Kidney (tissue), 14 donors: ENCODE results near the gene DNAJC18. TPM values are rescaled to one million over a fixed set of nuclear protein-coding genes. Genes with fewer than 3 reads are reported as not detected.
"Not testable (repeated sequence)": the region's sequence is repeated elsewhere in the genome, so short reads cannot be mapped to it uniquely, and the experiment has no call there.

Source experiments
- DNase-seq, 5 donors: peaks; one replicate each; pipeline ENCODE4 v3.0.0-alpha.2; 2013 to 2020
- FAIRE-seq: peaks from 2 replicates; lab custom pipeline; 2012; peaks lifted over from hg19 to GRCh38; lab: Jason Lieb, UNC
- H3K27ac ChIP-seq, 2 donors: one replicate each; pipeline ENCODE4 v1.7.0; 2013; ENCODE audit warnings: low read depth in 2 of 2, low read length in 2 of 2, inconsistent platforms in 1 of 2
- H3K27me3 ChIP-seq: one replicate; pipeline ENCODE4 v1.7.1; 2013; ENCODE audit warnings: low read length, inconsistent platforms; ENCODE audit not compliant: control insufficient read depth, insufficient read depth
- H3K36me3 ChIP-seq, 3 donors: one replicate each; pipeline versions ENCODE4 v1.7.0 to v1.7.1; 2013; ENCODE audit warnings: low read length in 3 of 3, control low read depth in 1 of 3, inconsistent platforms in 1 of 3; ENCODE audit not compliant: insufficient read depth in 3 of 3, control insufficient read depth in 2 of 3
- H3K4me1 ChIP-seq, 3 donors: one replicate each; pipeline versions ENCODE4 v1.7.0 to v1.7.1; 2013; ENCODE audit warnings: low read length in 3 of 3, inconsistent platforms in 1 of 3, low read depth in 1 of 3; ENCODE audit not compliant: control insufficient read depth in 2 of 3, insufficient read depth in 2 of 3
- H3K4me3 ChIP-seq, 3 donors: one replicate each; pipeline versions ENCODE4 v1.7.0 to v1.8.1; 2013; ENCODE audit warnings: low read length in 3 of 3, control low read depth in 1 of 3, inconsistent platforms in 1 of 3
- H3K9ac ChIP-seq, 3 donors: one replicate each; pipeline versions ENCODE4 v1.7.0 to v1.7.1; 2013; ENCODE audit warnings: low read length in 3 of 3, control low read depth in 1 of 3, inconsistent platforms in 1 of 3
- H3K9me3 ChIP-seq, 3 donors: one replicate each; pipeline versions ENCODE4 v1.7.0 to v1.7.1; 2013; ENCODE audit warnings: low read length in 3 of 3, control low read depth in 1 of 3, inconsistent platforms in 1 of 3; ENCODE audit not compliant: control insufficient read depth in 2 of 3, insufficient read depth in 1 of 3
- CTCF ChIP-seq: IDR thresholded peaks from 3 replicates; pipeline ENCODE4 v1.5.1; 2012; ENCODE audit warnings: mild to moderate bottlenecking, moderate library complexity, borderline replicate concordance; ENCODE audit not compliant: insufficient read depth; ENCODE audit errors: extremely low read depth
- intact Hi-C: fragments of 100-400 bp; cut with DNase I; formaldehyde crosslinking; loops from one replicate; pipeline ENCODE4 v1.11.1; 2022
- polyA plus RNA-seq: library from polyadenylated mRNA; stranded (reverse); fragments of 350-450 nt; fragmentation: Illumina TruSeq; extraction: RNeasy Lipid Tissue Mini Kit (QIAGEN cat#74804); gene quantifications from one replicate; pipeline ENCODE4 v1.2.3, GENCODE V29; 2014; ENCODE audit warnings: low read depth, low replicate concordance; ENCODE audit not compliant: insufficient read depth
- total RNA-seq: library from RNA; stranded (reverse); fragmentation: NEBNext Ultra II Directional; extraction: Animal tissue kit (Norgen Biotek cat#: 25700); gene quantifications from one replicate; pipeline ENCODE4 v1.2.1, GENCODE V29; 2021
- donor health status: control.
- donor health status: control.
- donor health status: control.
- donor health status: control.
- donor health status: control.
- donor health status: DM: yes; HTN: yes; CAD: no.
- donor health status: Normal renal cell carcinoma (clear cell type).

The DNAJC18 gene
- total and polyA plus RNA-seq, 2 donors from 2014 or later, result 3.9 to 13.7 TPM

GRCh38 chr5:139482050-139482889 lies 42.9 kb upstream of the DNAJC18 start, which contains the start of gene STING1:
Gene STING1, minus strand, starts transcription at chr5:139482758. Its CDS starts 1,054 bp downstream, at chr5:139481704.
- Histone ChIP-seq H3K4me3 (peak within 1 kb of the TSS; percentile 64 to 76 (median 73)), H3K9ac (peak within 1 kb of the TSS; percentile 71 to 90 (median 79)), H3K27ac (peak within 1 kb of the TSS; percentile 94 to 95), H3K36me3 (peaks cover 0 to 9% (median 0%) of the 10 kb centered on the region in 3 donors), H3K9me3 (no peaks in the 10 kb centered on the region), H3K4me1 (peaks cover 0 to 6% (median 0%) of the 10 kb centered on the region in 3 donors), H3K27me3 (no peaks in the 10 kb centered on the region)
- intact Hi-C loops, result no loop called here
- no peak for TF ChIP-seq CTCF
- FAIRE-seq (no peak), DNase-seq (peak in 4 of 5 donors; percentile 54 to 94 (median 88))

- DNase-seq (peak in 1 of 5 donors; percentile 7), FAIRE-seq (no peak)
- H3K36me3 ChIP-seq, result peaks cover 0 to 9% (median 0%) of the 10 kb centered on the region in 3 donors
- H3K9me3 ChIP-seq, result no peaks in the 10 kb centered on the region
- no peaks in the 10 kb centered on the region for H3K27me3 ChIP-seq
- H3K4me1 ChIP-seq, result peaks cover 0 to 6% (median 0%) of the 10 kb centered on the region in 3 donors
- no peak for TF ChIP-seq CTCF
- intact Hi-C loops, result no loop called here
- peak overlapping the region; percentile 64 to 76 (median 73) for H3K4me3 ChIP-seq
- peak overlapping the region; percentile 71 to 90 (median 79) for H3K9ac ChIP-seq
- H3K27ac ChIP-seq, result peak overlapping the region; percentile 94 to 95
These were observed 42.3 kb upstream of the DNAJC18 start for GRCh38 chr5:139481580-139482049.

- H3K9ac ChIP-seq, result peak overlapping the region in 2 of 3 donors; percentile 79 to 90
- intact Hi-C loops, result no loop called here
- FAIRE-seq, result no peak
These were observed 41.8 kb upstream of the DNAJC18 start for GRCh38 chr5:139481122-139481533.

GRCh38 chr5:139479729-139480128 lies 40.4 kb upstream of the DNAJC18 start:
- H3K27ac ChIP-seq, H3K9ac ChIP-seq, H3K4me3 ChIP-seq, H3K36me3 ChIP-seq, intact Hi-C loops, H3K4me1 ChIP-seq, DNase-seq, FAIRE-seq, H3K9me3 ChIP-seq, H3K27me3 ChIP-seq: not testable (repeated sequence)

More at GRCh38 chr5:139481122-139481533, 41.8 kb upstream of the DNAJC18 start:
- peak in 1 of 5 donors; percentile 84 for DNase-seq
- peaks cover 0 to 6% (median 0%) of the 10 kb centered on the region in 3 donors for H3K4me1 ChIP-seq
- peak overlapping the region; percentile 94 to 95 for H3K27ac ChIP-seq
- H3K36me3 ChIP-seq, result peaks cover 0 to 9% (median 0%) of the 10 kb centered on the region in 3 donors
- TF ChIP-seq CTCF, result no peak
- H3K4me3 ChIP-seq, result peak overlapping the region in 2 of 3 donors; percentile 64 to 76
- no peaks in the 10 kb centered on the region for H3K9me3 ChIP-seq
- H3K27me3 ChIP-seq, result no peaks in the 10 kb centered on the region

GRCh38 chr5:139478657-139479423 lies 39.5 kb upstream of the DNAJC18 start:
- H3K27me3 ChIP-seq, intact Hi-C loops, H3K27ac ChIP-seq, H3K36me3 ChIP-seq, H3K4me3 ChIP-seq, FAIRE-seq, H3K9me3 ChIP-seq: not testable (repeated sequence)
- H3K4me1 ChIP-seq, result peaks cover 0 to 13% (median 0%) of the 10 kb centered on the region in 3 donors
- peak in 1 of 5 donors; percentile 30 for DNase-seq
- H3K9ac ChIP-seq, result peak overlapping the region in 1 of 3 donors; percentile 34
